RKO (cell line): ENCODE data around the gene ATXN2.
A peak's percentile ranks its signal among the peaks of the same experiment; 100 is the strongest.

Experiments
- DNase-seq: peaks from one replicate; pipeline ENCODE4 v3.0.0-alpha.2; 2016; ENCODE audit warnings: low spot score

ATXN2 gene

GRCh38 chr12:111417784-111418593 lies 181.1 kb downstream of the ATXN2 start:
- DNase-seq, result no peak

- no peak for DNase-seq
Measured at GRCh38 chr12:111417290-111417689, 181.8 kb downstream of the ATXN2 start.

GRCh38 chr12:111414711-111415252 lies 184.3 kb downstream of the ATXN2 start:
- DNase-seq, result no peak

GRCh38 chr12:111413442-111414086 lies 185.6 kb downstream of the ATXN2 start:
- peak; percentile 88 for DNase-seq

GRCh38 chr12:111412830-111413441 lies 186.2 kb downstream of the ATXN2 start:
- no peak for DNase-seq

- DNase-seq, result no peak
Measured at GRCh38 chr12:111412007-111412829, 186.9 kb downstream of the ATXN2 start.

- no peak for DNase-seq
Measured at GRCh38 chr12:111411185-111411764, 187.8 kb downstream of the ATXN2 start.

GRCh38 chr12:111410431-111411184 lies 188.5 kb downstream of the ATXN2 start:
- DNase-seq, result no peak

GRCh38 chr12:111409780-111410430 lies 189.2 kb downstream of the ATXN2 start:
- peak; percentile 92 for DNase-seq

- DNase-seq, result peak; percentile 81
Measured at GRCh38 chr12:111409403-111409779, 189.7 kb downstream of the ATXN2 start.

GRCh38 chr12:111408686-111409402 lies 190.3 kb downstream of the ATXN2 start:
- DNase-seq, result peak; percentile 46

- peak; percentile 66 for DNase-seq
Measured at GRCh38 chr12:111408116-111408440, 191.0 kb downstream of the ATXN2 start.

GRCh38 chr12:111407377-111408115 lies 191.6 kb downstream of the ATXN2 start:
- no peak for DNase-seq

- no peak for DNase-seq
Measured at GRCh38 chr12:111406474-111407376, 192.4 kb downstream of the ATXN2 start.

- no peak for DNase-seq
Measured at GRCh38 chr12:111405859-111406473, 193.1 kb downstream of the ATXN2 start, which contains the start of gene SH2B3. Gene SH2B3 (plus strand): TSS chr12:111405923. CDS start chr12:111418146, 12,223 bp downstream.

- peak; percentile 97 for DNase-seq
Measured at GRCh38 chr12:111405149-111405858, 193.8 kb downstream of the ATXN2 start.
